ENCODE measurements around the gene DAB1.

DAB1 gene

GRCh38 chr1:56965916-56966697, 457.8 kb downstream of the DAB1 start, which contains the start of gene C8B:
Gene C8B (minus strand): TSS chr1:56966015. CDS start chr1:56965948, 67 bp downstream.
- no peak for DNase-seq

- DNase-seq, result no peak
These were observed 458.7 kb downstream of the DAB1 start for GRCh38 chr1:56965191-56965590.

GRCh38 chr1:56964349-56965017, 459.4 kb downstream of the DAB1 start:
- DNase-seq, result no peak

DNA sequence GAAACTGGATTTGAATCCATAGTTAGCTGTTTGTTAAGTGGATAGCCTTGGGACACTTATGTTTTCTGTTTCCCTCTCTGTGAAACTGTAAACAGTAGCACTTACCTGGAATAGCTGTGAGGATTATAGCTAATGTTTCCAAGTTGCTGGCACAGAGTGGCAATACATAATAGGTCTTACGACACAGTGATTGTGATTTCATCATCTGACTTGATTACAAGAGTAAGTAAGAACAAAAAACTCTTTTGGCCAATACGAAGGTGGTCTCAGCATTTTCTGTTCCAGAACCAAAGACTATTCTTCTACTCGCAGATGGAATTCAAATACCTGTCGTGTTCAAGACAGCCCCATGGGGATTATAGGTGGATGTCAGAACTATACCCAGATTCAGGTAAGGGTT, 460.2 kb downstream of the DAB1 start:
- DNase-seq, result no peak

DNA sequence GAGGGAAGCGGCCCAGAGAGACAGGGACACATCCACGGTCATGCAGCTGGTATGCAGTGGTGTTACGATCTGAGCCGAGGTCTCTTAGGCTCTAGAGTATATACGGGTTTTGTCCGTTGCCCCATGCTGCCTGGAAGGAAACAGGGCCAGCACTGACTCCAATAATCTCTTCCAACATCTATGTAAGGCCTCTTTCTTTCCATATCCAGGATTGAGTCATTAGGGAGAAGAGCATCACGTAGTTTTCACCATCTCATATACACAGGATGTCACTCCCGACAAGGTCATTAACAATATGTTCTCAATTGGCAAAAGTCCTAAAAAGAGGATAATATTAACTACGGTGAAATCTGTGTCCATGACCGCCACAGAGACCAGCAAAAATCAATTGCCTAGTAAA, 462.4 kb downstream of the DAB1 start:
- DNase-seq, result no peak

- DNase-seq, result no peak
These were observed 465.3 kb downstream of the DAB1 start for GRCh38 chr1:56958526-56958925.

DNA sequence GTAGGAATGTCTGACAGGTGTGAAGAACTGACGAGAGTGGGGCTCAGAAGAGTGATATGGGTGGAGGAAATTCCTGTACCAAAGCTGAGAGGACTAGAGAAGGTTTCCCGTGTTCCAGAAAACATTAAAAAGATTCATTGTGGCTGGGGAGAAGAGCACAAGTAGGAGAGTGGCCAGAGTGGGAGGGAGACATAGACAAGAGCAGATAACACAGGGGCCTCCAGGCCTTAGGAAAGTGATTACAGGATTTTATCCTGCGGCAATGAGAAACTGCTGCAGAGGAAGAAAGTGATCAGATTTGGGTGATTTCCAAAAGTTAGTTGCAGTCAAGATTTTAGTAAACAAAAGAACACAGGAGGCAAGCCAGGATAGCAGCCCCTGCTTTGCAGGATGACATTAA, 465.9 kb downstream of the DAB1 start:
- DNase-seq, result no peak

DNA sequence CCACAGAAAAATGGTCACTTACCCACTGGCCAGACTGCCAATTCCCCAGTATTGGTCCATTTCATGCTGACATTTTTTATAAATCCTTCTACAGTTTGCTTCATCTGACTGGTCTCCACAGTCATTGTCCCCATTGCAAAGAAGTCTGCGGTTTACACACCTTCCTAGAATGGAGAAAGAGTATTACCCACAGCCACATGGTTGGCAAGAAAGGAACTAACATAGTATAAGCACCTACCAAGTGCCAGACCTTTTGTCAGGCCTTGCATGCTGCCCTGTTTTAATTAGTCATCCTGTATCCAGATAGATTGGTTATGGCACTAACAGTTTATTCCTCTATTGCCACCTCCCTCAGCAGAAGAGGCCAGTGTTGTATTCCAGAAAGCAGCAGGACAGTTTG, 469.2 kb downstream of the DAB1 start:
- no peak for DNase-seq

GRCh38 chr1:56953386-56953785, 470.5 kb downstream of the DAB1 start:
- no peak for DNase-seq

- no peak for DNase-seq
These were observed 471.4 kb downstream of the DAB1 start for GRCh38 chr1:56952501-56952900.

DNA sequence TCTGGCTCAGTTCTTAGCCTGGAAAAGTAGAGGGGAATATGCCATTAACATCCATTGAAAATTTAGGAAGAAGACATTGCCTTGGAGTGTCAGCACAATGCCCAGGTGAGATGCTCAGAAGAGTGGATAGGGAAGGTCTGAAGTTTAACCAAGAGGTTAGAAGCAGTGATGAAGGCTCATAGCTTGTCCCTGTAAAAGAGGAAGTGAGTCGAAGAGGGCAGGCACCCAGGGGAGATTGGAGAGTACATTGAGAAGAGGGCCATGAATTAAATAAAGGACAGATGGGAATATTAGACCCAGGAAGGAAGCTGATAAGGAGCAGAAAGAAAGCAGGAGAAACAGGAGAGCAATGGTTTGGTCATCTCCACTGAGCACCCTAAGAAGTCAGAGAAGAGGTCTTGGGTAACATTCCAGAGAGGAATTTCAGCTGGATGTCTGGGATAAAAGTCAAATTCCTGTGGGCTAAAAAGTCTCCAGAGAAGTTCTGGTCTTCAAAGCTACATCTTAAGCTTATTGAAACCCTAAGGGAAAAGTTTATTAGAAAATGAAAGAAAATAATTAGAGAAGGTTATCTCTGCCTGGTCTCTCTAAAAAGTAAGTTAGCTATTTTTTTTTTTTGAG, 475.3 kb downstream of the DAB1 start:
- no peak for DNase-seq

All from NCI-H774 (cell line).